ENCODE results near the gene DPPA4.

DNA sequence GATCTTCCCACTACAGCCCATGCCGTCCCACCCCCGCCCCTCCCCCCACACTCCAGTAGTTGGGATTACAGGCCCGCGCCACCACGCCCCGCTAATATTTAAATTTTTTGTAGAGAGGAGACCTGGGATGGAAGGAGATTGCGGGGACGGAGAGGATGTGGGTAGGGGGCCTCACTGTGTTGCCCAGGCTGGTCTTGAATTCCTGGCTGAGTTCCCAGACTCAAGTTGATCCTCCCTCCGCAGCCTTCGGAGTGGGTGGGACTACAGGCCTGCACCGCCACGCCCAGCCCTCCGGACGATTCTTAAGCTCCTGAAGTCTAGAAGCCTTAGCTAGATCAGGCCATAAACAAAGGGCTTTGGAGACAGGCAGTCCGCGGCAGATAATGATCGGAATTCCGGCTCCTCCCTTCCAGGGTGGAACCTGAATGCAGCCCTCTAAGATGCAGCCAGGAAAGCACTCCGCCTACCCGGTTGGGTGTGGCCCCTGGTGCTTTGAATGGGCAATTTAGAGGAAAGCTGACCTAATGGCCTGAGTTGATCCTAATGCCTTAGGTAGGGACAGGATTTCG, 21.1 kb downstream of the DPPA4 start, which contains the start of gene DPPA2:
- TF ChIP-seq, protein P1, sequence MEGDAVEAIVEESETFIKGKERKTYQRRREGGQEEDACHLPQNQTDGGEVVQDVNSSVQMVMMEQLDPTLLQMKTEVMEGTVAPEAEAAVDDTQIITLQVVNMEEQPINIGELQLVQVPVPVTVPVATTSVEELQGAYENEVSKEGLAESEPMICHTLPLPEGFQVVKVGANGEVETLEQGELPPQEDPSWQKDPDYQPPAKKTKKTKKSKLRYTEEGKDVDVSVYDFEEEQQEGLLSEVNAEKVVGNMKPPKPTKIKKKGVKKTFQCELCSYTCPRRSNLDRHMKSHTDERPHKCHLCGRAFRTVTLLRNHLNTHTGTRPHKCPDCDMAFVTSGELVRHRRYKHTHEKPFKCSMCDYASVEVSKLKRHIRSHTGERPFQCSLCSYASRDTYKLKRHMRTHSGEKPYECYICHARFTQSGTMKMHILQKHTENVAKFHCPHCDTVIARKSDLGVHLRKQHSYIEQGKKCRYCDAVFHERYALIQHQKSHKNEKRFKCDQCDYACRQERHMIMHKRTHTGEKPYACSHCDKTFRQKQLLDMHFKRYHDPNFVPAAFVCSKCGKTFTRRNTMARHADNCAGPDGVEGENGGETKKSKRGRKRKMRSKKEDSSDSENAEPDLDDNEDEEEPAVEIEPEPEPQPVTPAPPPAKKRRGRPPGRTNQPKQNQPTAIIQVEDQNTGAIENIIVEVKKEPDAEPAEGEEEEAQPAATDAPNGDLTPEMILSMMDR (conservative IDR thresholded peaks at IDR 0.05): no peak
- no peak for TF ChIP-seq EZH2 (IDR thresholded peaks at IDR 0.05; ENCODE audit: low read depth)
